Sigmoid colon (tissue), 7 donors: ENCODE results near the gene TPPP2. TPM values are rescaled to one million over a fixed set of nuclear protein-coding genes. Genes with fewer than 3 reads are reported as not detected.

ENCODE experiments used
- DNase-seq: peaks from one replicate; pipeline ENCODE4 v3.0.0-alpha.2; 2019
- H3K27ac ChIP-seq, 4 donors: fragments of 200-600 bp; sonication (generic); one replicate each; pipeline ENCODE4 v1.5.1; 2016 to 2019; ENCODE audit warnings: mild to moderate bottlenecking in 1 of 4
- H3K27me3 ChIP-seq, 3 donors: fragments of 200-600 bp; sonication (generic); one replicate each; pipeline ENCODE4 v1.5.1; 2019; ENCODE audit warnings: mild to moderate bottlenecking in 1 of 3
- H3K36me3 ChIP-seq, 4 donors: fragments of 200-600 bp; sonication (generic); one replicate each; pipeline ENCODE4 v1.5.1; 2016 to 2019
- H3K4me1 ChIP-seq, 4 donors: fragments of 200-600 bp; sonication (generic); one replicate each; pipeline ENCODE4 v1.5.1; 2017 to 2019
- H3K4me3 ChIP-seq, 4 donors: fragments of 200-600 bp; sonication (generic); one replicate each; pipeline ENCODE4 v1.5.1; 2017 to 2019; ENCODE audit warnings: mild to moderate bottlenecking in 2 of 4, moderate library complexity in 1 of 4
- H3K9me3 ChIP-seq, 4 donors: fragments of 200-600 bp in 3 of 4; sonication (generic) in 3 of 4; one replicate each; pipeline versions ENCODE4 v1.5.1 to v1.6.1; 2013 to 2019
- EP300 ChIP-seq, 4 donors: sonication (generic); formaldehyde crosslinking; IDR thresholded peaks; one replicate each; pipeline ENCODE4 v1.6.1; 2017; ENCODE audit warnings: antibody characterized with exemption in 4 of 4
- POLR2A ChIP-seq, 2 donors: fragments of 450-650 bp; IDR thresholded peaks; one replicate each; pipeline ENCODE4 v1.6.1; 2016; ENCODE audit warnings: antibody characterized with exemption in 2 of 2, mild to moderate bottlenecking in 2 of 2, moderate library complexity in 2 of 2
- POLR2AphosphoS5 ChIP-seq, 4 donors: sonication (generic); formaldehyde crosslinking; IDR thresholded peaks; one replicate each; pipeline ENCODE4 v1.6.1; 2017; ENCODE audit warnings: antibody characterized with exemption in 4 of 4
- WGBS, 2 donors: extraction: QIAGEN DNeasy Blood & Tissue Kit; methylation state at CpG; one replicate each; pipeline ENCODE4 v1.1.7; 2013; 5-methylcytosine and 5-hydroxymethylcytosine counted together
- intact Hi-C: fragments of 100-400 bp; cut with DNase I; formaldehyde crosslinking; loops from one replicate; pipeline ENCODE4 v1.15.1; 2023
- polyA plus RNA-seq, 3 donors: library from polyadenylated mRNA; stranded (reverse); fragments of 200-250 nt; gene quantifications; one replicate each; pipeline ENCODE4 v1.2.3, GENCODE V29; 2013
- total RNA-seq, 4 donors: library from RNA; depleted of rRNA; stranded (reverse); fragments of >200 nt; gene quantifications; one replicate each; pipeline ENCODE4 v1.1.0, GENCODE V29; 2016
- TF ChIP-seq, protein P1 (sequence below), 4 experiments: fragments of 450-650 bp in 3 of 4; fragments of 200-600 bp in 1 of 4; IDR thresholded peaks; one replicate each; pipeline ENCODE4 v1.5.1; 2016 to 2019; ENCODE audit warnings: antibody characterized with exemption in 4 of 4, mild to moderate bottlenecking in 3 of 4, moderate library complexity in 2 of 4
- donor health status: healthy with polysubstance abuse.
- donor health status: Bipolar disorder and iron deficiency.
- donor health status: healthy.

Gene TPPP2
- total and polyA plus RNA-seq, 7 donors, result 0.36 TPM; not detected in 6

DNA sequence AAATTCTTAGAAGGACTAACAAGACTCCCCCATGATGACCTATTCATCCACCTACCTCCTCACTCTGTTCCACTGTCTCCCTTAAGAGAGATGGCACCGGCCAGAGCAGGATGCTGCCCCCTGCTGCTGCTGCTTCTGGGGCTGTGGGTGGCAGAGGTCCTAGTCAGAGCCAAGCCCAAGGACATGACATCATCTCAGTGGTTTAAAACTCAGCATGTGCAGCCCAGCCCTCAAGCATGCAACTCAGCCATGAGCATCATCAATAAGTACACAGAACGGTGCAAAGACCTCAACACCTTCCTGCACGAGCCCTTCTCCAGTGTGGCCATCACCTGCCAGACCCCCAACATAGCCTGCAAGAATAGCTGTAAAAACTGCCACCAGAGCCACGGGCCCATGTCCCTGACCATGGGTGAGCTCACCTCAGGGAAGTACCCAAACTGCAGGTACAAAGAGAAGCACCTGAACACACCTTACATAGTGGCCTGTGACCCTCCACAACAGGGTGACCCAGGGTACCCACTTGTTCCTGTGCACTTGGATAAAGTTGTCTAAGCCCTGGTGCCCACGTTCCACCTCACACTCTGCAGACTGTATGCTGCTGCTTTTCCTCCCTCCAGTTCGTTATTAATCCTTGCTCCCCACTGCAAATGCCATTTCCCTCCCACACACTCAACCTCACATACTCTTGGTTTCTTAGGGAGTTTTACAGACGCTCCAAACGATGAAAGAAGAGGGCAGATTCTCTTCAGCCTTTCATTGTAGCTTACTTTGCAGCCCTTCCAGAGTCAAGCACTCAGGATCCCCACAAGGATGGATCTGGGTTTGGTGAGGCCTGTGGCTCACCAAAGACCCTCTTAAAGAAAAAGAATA, 28.0 kb downstream of the TPPP2 start, which contains the start of gene RNASE8:
TSS of gene RNASE8 (plus strand) at position 20 of the 873 bp plus-strand sequence. CDS start at position 91, 71 bp downstream.
- H3K4me1 ChIP-seq, result peaks cover 0 to 2% (median under 1%) of the 10 kb centered on the region in 4 donors
- intact Hi-C loops, result loop anchor here (10.0 kb wide), 1 partner anchor 57 kb away; no protein-coding TSS in a partner anchor
- no peak within 1 kb of the TSS for H3K4me3 ChIP-seq
- H3K9me3 ChIP-seq, result no peaks in the 10 kb centered on the region
- no peak for DNase-seq
- no peak within 1 kb of the TSS for H3K27ac ChIP-seq
- H3K36me3 ChIP-seq, result no peaks in the 10 kb centered on the region
- TF ChIP-seq, protein P1, sequence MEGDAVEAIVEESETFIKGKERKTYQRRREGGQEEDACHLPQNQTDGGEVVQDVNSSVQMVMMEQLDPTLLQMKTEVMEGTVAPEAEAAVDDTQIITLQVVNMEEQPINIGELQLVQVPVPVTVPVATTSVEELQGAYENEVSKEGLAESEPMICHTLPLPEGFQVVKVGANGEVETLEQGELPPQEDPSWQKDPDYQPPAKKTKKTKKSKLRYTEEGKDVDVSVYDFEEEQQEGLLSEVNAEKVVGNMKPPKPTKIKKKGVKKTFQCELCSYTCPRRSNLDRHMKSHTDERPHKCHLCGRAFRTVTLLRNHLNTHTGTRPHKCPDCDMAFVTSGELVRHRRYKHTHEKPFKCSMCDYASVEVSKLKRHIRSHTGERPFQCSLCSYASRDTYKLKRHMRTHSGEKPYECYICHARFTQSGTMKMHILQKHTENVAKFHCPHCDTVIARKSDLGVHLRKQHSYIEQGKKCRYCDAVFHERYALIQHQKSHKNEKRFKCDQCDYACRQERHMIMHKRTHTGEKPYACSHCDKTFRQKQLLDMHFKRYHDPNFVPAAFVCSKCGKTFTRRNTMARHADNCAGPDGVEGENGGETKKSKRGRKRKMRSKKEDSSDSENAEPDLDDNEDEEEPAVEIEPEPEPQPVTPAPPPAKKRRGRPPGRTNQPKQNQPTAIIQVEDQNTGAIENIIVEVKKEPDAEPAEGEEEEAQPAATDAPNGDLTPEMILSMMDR (IDR thresholded peaks at IDR 0.05), result no peak
- no peak for TF ChIP-seq POLR2A (IDR thresholded peaks at IDR 0.05)
- TF ChIP-seq EP300 (IDR thresholded peaks at IDR 0.05), result no peak
- TF ChIP-seq POLR2AphosphoS5 (IDR thresholded peaks at IDR 0.05), result no peak
- no peaks in the 10 kb centered on the region for H3K27me3 ChIP-seq
- 78 to 80% methylated on average over 8 of the region's 8 CpGs for WGBS, 2 donors

- WGBS, 2 donors, result 89 to 90% methylated on average over 5 of the region's 5 CpGs
- no peaks in the 10 kb centered on the region for H3K27me3 ChIP-seq
- H3K27ac ChIP-seq, result no peak overlapping the region
- no peaks in the 10 kb centered on the region for H3K36me3 ChIP-seq
- intact Hi-C loops, result loop anchor here (10.0 kb wide), 1 partner anchor 56 kb away; no protein-coding TSS in a partner anchor
- peaks cover 0 to 9% (median 4%) of the 10 kb centered on the region in 4 donors for H3K4me1 ChIP-seq
- DNase-seq, result no peak
- no peak overlapping the region for H3K4me3 ChIP-seq
- TF ChIP-seq POLR2AphosphoS5 (IDR thresholded peaks at IDR 0.05) (no peak), POLR2A (IDR thresholded peaks at IDR 0.05) (no peak)
- H3K9me3 ChIP-seq, result no peaks in the 10 kb centered on the region
These were observed 28.9 kb downstream of the TPPP2 start for GRCh38 chr14:21058903-21059302.

- intact Hi-C loops, result loop anchor here (10.0 kb wide), 1 partner anchor 55 kb away; no protein-coding TSS in a partner anchor
- 47 to 68% methylated on average over 8 of the region's 8 CpGs for WGBS, 2 donors
- no peaks in the 10 kb centered on the region for H3K27me3 ChIP-seq
- TF ChIP-seq POLR2A (IDR thresholded peaks at IDR 0.05), result no peak
- TF ChIP-seq EP300 (IDR thresholded peaks at IDR 0.05), result no peak
- no peak for TF ChIP-seq POLR2AphosphoS5 (IDR thresholded peaks at IDR 0.05)
- TF ChIP-seq, protein P1 (IDR thresholded peaks at IDR 0.05), result no peak
- H3K36me3 ChIP-seq, result no peaks in the 10 kb centered on the region
- H3K4me3 ChIP-seq, result no peak overlapping the region
- no peaks in the 10 kb centered on the region for H3K9me3 ChIP-seq
- peak overlapping the region in 1 of 4 donors; percentile 7 for H3K27ac ChIP-seq
- no peak for DNase-seq
- H3K4me1 ChIP-seq, result peaks cover 0 to 9% (median 4%) of the 10 kb centered on the region in 4 donors
These were observed 30.0 kb downstream of the TPPP2 start for GRCh38 chr14:21059842-21060613.

DNA sequence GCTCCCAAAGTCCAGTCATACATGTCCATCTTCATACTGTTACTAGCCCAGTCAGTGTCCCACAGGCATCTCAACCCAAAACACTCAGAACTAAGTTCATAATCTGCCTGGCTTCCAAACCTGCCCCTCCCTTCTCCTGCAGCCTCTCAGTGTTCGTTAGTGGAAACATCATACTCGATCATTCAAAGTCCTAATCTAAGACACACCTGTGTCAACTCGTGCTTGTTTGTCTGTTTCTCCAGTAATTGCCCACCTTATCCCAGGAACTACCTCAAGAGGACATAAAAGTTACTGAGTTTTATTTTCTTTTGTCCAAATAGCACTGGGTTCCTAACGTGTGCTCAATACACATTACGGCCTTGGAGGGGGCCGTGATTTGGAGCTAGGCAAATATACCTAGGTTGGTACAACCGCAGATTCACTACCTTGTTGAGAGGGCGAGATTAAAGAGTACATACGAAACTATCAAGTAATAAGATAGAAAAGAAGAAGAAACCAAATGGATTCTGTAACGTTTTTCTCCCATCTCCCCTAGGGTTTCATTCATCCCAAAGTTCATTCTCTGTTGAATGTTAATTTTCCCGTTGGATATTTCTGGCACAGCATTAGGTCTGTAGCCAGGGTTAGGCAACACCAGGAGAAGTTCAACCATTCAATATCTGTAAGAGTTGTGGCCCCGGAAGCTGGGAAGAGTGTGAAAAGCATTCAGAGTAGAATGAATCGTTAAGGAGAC, 30.8 kb downstream of the TPPP2 start:
- no peak for DNase-seq
- Histone ChIP-seq H3K36me3 (no peaks in the 10 kb centered on the region), H3K4me3 (no peak overlapping the region), H3K27me3 (no peaks in the 10 kb centered on the region), H3K4me1 (peaks cover 0 to 9% (median 4%) of the 10 kb centered on the region in 4 donors), H3K27ac (peak overlapping the region in 1 of 4 donors; percentile 7), H3K9me3 (no peaks in the 10 kb centered on the region)
- intact Hi-C loops, result no loop called here
- TF ChIP-seq POLR2A (IDR thresholded peaks at IDR 0.05) (no peak), EP300 (IDR thresholded peaks at IDR 0.05) (no peak), POLR2AphosphoS5 (IDR thresholded peaks at IDR 0.05) (no peak)
- TF ChIP-seq, protein P1 (IDR thresholded peaks at IDR 0.05), result no peak
- WGBS, 2 donors, result 32 to 71% methylated on average over 13 of the region's 13 CpGs
